Panc1 (cell line): ENCODE data around the gene HK2. TPM values are rescaled to one million over a fixed set of nuclear protein-coding genes. Genes with fewer than 3 reads are reported as not detected.

Experiments
- ATAC-seq: fragments of 200-7000 bp; cut with Tn5 transposase; 2 replicates; pipeline ENCODE4 v1.9.1; 2020; ENCODE audit warnings: mild to moderate bottlenecking, moderate library complexity
- BruUV-seq: library from RNA; stranded (reverse); fragments of 400-500 nt; replicated peaks from 2 replicates; lab custom pipeline; 2021; lab: Mats Ljungman, UMichigan
- CTCF ChIA-PET: fragments of 300-600 bp; sonication (Branson Sonifier 250); formaldehyde crosslinking; loops from one replicate; lab custom pipeline; 2022; ENCODE audit warnings: antibody characterized with exemption; lab: Charles Lee
- POLR2A ChIA-PET: fragments of 300-600 bp; sonication (Branson Sonifier 250); formaldehyde crosslinking; loops from one replicate; lab custom pipeline; 2022; ENCODE audit warnings: antibody characterized with exemption; lab: Charles Lee
- DNase-seq: peaks from one replicate; pipeline ENCODE4 v3.0.0-alpha.2; 2010; ENCODE audit warnings: low read depth, low spot score
- H3K27ac ChIP-seq: 2 replicates; pipeline ENCODE4 v1.5.1; 2011; ENCODE audit warnings: mild to moderate bottlenecking, low read length, inconsistent platforms
- H3K27me3 ChIP-seq: fragments of 200-500 bp; sonication (Bioruptor generic); 2 replicates; pipeline ENCODE4 v1.6.0; 2014; ENCODE audit warnings: low read length, inconsistent platforms; ENCODE audit not compliant: control insufficient read depth, insufficient read depth
- H3K36me3 ChIP-seq: fragments of 200-500 bp; sonication (Bioruptor generic); 2 replicates; pipeline ENCODE4 v1.5.1; 2014; ENCODE audit warnings: inconsistent platforms, mild to moderate bottlenecking, low read length, moderate library complexity; ENCODE audit not compliant: control insufficient read depth, insufficient read depth
- H3K4me1 ChIP-seq: 2 replicates; pipeline ENCODE4 v1.5.1; 2011; ENCODE audit warnings: inconsistent platforms, mild to moderate bottlenecking, low read length, moderate library complexity; ENCODE audit not compliant: control insufficient read depth, insufficient read depth
- H3K4me3 ChIP-seq, 2 experiments: 2 replicates each; pipeline ENCODE4 v1.5.1; 2011 to 2012; ENCODE audit warnings: low read depth in 2 of 2, low read length in 2 of 2, mild to moderate bottlenecking in 2 of 2, inconsistent platforms in 1 of 2, moderate library complexity in 1 of 2
- H3K9me3 ChIP-seq: fragments of 200-500 bp; sonication (Bioruptor generic); 2 replicates; pipeline ENCODE4 v1.5.1; 2014; ENCODE audit warnings: low read depth, mild to moderate bottlenecking, inconsistent platforms, low read length, moderate library complexity; ENCODE audit not compliant: control insufficient read depth, insufficient read depth
- POLR2AphosphoS5 ChIP-seq: IDR thresholded peaks from 2 replicates; pipeline ENCODE4 v1.6.1; 2012; ENCODE audit warnings: mild to moderate bottlenecking, low read depth, low read length, moderate library complexity
- SIN3A ChIP-seq: IDR thresholded peaks from 2 replicates; pipeline ENCODE4 v1.6.1; 2012; ENCODE audit warnings: low read depth, mild to moderate bottlenecking, low read length, moderate library complexity, borderline replicate concordance; ENCODE audit not compliant: insufficient read depth
- TCF7L2 ChIP-seq: IDR thresholded peaks from 2 replicates; pipeline ENCODE4 v1.6.1; 2011; ENCODE audit warnings: mild to moderate bottlenecking, low read depth, low read length, inconsistent platforms
- in situ Hi-C: cut with HindIII; loops from 2 replicates; pipeline ENCODE4 v1.10.0; 2016; ENCODE audit warnings: low sequenced_read_pairs, low pct_unique_long_range_greater_than_20kb
- intact Hi-C: fragments of 100-400 bp; cut with micrococcal nuclease; formaldehyde crosslinking; loops from one replicate; pipeline ENCODE4 v1.10.0; 2022; ENCODE audit not compliant: unreplicated experiment
- total RNA-seq: library from RNA; stranded (reverse); gene quantifications from one replicate; pipeline ENCODE4 v1.2.1, GENCODE V29; 2021; ENCODE audit not compliant: unreplicated experiment
- TF ChIP-seq, protein P1 (sequence below): fragments of 450-650 bp; IDR thresholded peaks from 2 replicates; pipeline ENCODE4 v1.5.1; 2017; ENCODE audit warnings: mild to moderate bottlenecking
- TF ChIP-seq, protein P2 (sequence below), 2 experiments: IDR thresholded peaks; 2 replicates each; pipeline ENCODE4 v1.6.1; 2011 to 2012; ENCODE audit warnings: low read depth in 2 of 2, control low read depth in 1 of 2, low read length in 1 of 2, mild to moderate bottlenecking in 1 of 2, moderate library complexity in 1 of 2; ENCODE audit not compliant: insufficient read depth in 1 of 2

Gene HK2
- total RNA-seq, 1 experiment from 2014 or later: 1.7 TPM

DNA sequence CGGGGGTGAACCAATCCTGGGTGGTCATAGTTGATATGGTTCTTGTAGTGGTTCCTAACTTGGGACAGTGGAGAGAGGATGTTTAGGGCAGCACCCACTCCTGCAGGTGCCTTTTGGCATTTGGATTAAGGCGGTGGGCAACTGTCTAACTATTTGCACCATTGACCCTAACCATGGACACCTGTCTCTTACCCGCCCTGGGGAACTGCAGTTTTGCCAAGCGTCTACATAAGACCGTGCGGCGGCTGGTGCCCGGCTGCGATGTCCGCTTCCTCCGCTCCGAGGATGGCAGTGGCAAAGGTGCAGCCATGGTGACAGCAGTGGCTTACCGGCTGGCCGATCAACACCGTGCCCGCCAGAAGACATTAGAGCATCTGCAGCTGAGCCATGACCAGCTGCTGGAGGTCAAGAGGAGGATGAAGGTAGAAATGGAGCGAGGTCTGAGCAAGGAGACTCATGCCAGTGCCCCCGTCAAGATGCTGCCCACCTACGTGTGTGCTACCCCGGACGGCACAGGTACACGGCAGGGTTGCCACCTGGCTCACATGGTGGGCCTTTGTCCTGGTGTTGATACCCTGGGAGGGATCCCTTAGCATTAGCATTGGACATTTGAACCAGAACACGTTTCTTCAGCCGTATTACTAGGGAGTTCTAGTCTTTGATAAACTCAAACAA lies 46.3 kb downstream of the HK2 start:
- H3K27me3 ChIP-seq: no peaks in the 10 kb centered on the region
- DNase-seq (no peak), ATAC-seq (no peak)
- TF ChIP-seq, protein P1, sequence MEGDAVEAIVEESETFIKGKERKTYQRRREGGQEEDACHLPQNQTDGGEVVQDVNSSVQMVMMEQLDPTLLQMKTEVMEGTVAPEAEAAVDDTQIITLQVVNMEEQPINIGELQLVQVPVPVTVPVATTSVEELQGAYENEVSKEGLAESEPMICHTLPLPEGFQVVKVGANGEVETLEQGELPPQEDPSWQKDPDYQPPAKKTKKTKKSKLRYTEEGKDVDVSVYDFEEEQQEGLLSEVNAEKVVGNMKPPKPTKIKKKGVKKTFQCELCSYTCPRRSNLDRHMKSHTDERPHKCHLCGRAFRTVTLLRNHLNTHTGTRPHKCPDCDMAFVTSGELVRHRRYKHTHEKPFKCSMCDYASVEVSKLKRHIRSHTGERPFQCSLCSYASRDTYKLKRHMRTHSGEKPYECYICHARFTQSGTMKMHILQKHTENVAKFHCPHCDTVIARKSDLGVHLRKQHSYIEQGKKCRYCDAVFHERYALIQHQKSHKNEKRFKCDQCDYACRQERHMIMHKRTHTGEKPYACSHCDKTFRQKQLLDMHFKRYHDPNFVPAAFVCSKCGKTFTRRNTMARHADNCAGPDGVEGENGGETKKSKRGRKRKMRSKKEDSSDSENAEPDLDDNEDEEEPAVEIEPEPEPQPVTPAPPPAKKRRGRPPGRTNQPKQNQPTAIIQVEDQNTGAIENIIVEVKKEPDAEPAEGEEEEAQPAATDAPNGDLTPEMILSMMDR: no peak
- TF ChIP-seq POLR2AphosphoS5: no peak
- TF ChIP-seq, protein P2, sequence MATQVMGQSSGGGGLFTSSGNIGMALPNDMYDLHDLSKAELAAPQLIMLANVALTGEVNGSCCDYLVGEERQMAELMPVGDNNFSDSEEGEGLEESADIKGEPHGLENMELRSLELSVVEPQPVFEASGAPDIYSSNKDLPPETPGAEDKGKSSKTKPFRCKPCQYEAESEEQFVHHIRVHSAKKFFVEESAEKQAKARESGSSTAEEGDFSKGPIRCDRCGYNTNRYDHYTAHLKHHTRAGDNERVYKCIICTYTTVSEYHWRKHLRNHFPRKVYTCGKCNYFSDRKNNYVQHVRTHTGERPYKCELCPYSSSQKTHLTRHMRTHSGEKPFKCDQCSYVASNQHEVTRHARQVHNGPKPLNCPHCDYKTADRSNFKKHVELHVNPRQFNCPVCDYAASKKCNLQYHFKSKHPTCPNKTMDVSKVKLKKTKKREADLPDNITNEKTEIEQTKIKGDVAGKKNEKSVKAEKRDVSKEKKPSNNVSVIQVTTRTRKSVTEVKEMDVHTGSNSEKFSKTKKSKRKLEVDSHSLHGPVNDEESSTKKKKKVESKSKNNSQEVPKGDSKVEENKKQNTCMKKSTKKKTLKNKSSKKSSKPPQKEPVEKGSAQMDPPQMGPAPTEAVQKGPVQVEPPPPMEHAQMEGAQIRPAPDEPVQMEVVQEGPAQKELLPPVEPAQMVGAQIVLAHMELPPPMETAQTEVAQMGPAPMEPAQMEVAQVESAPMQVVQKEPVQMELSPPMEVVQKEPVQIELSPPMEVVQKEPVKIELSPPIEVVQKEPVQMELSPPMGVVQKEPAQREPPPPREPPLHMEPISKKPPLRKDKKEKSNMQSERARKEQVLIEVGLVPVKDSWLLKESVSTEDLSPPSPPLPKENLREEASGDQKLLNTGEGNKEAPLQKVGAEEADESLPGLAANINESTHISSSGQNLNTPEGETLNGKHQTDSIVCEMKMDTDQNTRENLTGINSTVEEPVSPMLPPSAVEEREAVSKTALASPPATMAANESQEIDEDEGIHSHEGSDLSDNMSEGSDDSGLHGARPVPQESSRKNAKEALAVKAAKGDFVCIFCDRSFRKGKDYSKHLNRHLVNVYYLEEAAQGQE (IDR thresholded peaks at IDR 0.05; ENCODE audit: insufficient read depth in 1 of 2, low read depth in 2 of 2, low read length in 1 of 2): no peak
- TF ChIP-seq TCF7L2: no peak
- no peak for TF ChIP-seq SIN3A
- H3K9me3 ChIP-seq: no peaks in the 10 kb centered on the region
- BruUV-seq: no TSS peak
- intact Hi-C loops (no loop called here), in situ Hi-C loops (no loop called here)
- ChIA-PET CTCF (no interaction called here), POLR2A (no interaction called here)
- no peaks in the 10 kb centered on the region for H3K4me1 ChIP-seq
- no peak overlapping the region for H3K4me3 ChIP-seq
- no peak overlapping the region for H3K27ac ChIP-seq
- no peaks in the 10 kb centered on the region for H3K36me3 ChIP-seq

DNA sequence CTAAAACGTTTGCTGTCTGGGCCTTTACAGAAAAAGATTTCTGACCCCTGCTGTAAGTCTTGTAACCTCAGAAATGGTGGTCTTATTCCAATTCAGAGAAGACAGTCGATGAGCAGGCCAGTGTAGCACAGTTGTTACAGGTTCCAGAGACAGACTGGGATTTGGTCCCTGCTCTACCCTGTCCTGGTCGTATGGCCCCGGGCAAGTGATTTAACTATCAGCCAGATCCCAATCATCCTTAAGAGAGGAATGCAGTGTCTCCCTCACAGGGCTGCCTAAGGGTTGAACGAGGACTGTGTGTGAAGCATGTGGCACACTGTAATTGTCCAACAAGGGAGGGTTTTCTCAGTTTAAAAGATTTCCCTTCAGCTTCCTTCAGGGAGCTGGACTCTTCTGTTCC lies 47.2 kb downstream of the HK2 start:
- in situ Hi-C loops: no loop called here
- POLR2A ChIA-PET: no interaction called here

More for the DNA sequence above, 47.2 kb downstream of the HK2 start:
- intact Hi-C loops: no loop called here
- no peak for TF ChIP-seq SIN3A
- TF ChIP-seq, protein P1: no peak
- TF ChIP-seq POLR2AphosphoS5: no peak
- TF ChIP-seq, protein P2 (IDR thresholded peaks at IDR 0.05; ENCODE audit: insufficient read depth in 1 of 2, low read depth in 2 of 2, low read length in 1 of 2): no peak
- TF ChIP-seq TCF7L2: no peak
- no peak for ATAC-seq
- H3K4me3 ChIP-seq: no peak overlapping the region
- no peaks in the 10 kb centered on the region for H3K36me3 ChIP-seq
- no peaks in the 10 kb centered on the region for H3K9me3 ChIP-seq
- DNase-seq: no peak
- H3K4me1 ChIP-seq: no peaks in the 10 kb centered on the region
- CTCF ChIA-PET: no interaction called here
- no peak overlapping the region for H3K27ac ChIP-seq
- BruUV-seq: no TSS peak
- H3K27me3 ChIP-seq: no peaks in the 10 kb centered on the region
